HG02759 (cell line): ENCODE data around the gene FMOD.
"Not testable (repeated sequence)": the region's sequence is repeated elsewhere in the genome, so short reads cannot be mapped to it uniquely, and the experiment has no call there.

Source experiments
- ATAC-seq: cut with Tn5 transposase; IDR thresholded peaks from one replicate; pipeline ENCODE4 v1.9.1; 2021; ENCODE audit warnings: mild to moderate bottlenecking, moderate library complexity; ENCODE audit not compliant: unreplicated experiment

Gene FMOD

GRCh38 chr1:203326830-203327683 lies 23.9 kb downstream of the FMOD start:
- peak; percentile 76 for ATAC-seq

DNA sequence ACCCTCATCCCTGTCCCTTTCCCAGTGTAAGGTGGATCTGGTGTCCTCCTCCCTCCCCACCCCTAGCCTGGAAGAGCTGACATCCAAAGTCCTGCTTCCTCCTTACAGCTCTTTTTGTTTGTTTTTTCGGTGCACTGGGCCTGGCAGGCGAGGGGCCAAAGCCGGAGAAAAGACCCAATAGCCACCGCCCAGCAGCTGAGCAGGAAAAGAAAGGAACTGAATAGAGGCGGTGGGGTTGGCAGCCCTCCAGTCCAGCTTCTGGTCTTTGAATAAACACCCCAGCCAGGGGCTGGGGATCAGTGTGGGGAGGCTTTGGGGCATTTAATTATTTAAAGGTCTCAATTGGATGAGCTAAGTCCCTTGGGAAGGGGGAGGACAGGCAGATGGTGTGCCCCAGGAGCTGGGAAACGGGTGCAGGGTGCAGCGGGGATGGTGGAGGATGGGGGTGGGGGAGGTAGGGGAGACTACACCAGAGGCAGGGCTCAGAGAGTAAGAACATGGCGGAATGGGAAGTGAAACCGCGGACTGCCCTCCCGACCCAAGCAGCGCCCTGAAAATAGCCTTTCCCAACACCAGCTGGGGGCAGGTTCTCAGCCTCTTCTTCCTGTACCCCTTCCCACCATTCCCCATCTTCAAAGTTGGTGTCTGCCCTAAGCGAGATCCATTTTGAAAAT lies 25.4 kb downstream of the FMOD start:
- ATAC-seq: no peak

- ATAC-seq: peak; percentile 32
Measured at GRCh38 chr1:203325026-203325417, 25.9 kb downstream of the FMOD start.

DNA sequence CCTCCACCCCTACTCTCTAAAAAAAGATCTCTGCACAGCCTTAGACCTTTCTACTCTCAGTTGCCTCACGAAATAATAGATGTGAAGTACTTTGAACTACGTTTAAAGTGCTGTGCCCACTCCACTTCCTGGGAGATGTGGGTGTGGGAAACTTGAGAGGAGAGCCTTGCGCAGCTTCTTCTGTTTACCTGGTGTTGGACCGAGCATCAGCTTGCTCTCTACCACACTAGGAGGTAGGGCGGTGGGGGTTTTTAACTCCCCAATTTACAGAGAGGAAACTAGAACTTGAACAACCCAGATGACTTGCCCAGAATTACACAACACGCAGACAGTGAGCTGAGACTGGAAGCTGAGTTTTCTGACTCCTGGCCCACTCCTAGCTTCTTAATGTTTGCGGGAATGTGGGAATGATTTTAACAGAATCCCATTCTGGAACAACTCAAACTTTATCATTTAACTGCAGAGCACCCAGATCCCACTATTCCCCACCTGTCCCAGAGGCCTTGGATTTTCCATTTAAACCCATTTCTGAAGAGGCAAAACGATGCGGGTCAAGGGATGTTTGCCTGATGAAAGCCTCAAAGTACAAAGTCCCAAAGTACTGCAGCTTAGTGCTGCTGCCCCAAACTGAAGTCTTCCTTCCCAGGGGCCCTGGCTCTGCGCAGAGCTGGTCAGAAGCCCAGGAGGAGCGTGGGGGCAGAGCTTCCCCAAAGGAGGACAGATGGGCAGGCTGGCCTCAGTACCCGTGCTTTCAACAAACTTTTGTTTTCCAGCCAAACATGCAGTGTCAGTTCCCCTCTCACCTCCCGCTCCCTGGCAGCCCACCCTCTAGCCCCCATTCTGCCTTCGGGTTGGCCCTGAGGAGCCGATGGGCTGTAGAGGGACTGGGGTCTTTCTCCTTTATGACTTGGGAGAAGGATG lies 26.6 kb downstream of the FMOD start:
- ATAC-seq: no peak

- no peak for ATAC-seq
Measured at GRCh38 chr1:203323587-203323986, 27.3 kb downstream of the FMOD start.

DNA sequence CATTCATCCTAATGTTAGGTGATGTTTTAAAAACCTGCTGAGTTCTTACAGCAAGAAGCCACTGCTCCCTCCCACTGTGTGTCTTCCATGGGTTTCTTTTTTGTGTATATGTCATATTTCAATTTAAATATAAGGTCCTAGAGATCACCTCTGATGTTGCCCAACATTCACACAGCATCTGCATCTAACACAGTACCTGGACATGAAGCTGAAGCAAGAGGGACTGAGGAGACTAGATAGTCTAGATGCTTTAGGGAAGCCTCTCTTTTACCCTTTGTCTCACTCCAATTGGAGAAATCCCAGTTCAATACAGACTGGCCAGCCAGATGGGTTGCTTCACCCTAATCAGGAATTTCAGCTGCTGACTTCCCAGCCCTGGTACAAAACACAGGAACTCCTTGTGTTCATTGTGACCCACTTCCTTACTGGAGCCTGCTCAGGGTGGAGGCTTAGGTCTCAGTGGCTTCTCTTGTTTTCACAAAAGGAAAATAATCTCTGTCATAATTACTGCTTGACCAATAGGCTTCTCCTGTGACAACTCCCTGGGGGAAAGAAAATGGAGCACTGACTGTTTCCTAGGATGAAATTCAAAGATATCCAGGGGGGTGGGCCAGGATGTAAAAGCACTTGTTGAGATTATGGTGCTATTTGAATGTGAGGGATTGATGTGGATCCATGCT lies 28.3 kb downstream of the FMOD start:
- ATAC-seq: no peak

DNA sequence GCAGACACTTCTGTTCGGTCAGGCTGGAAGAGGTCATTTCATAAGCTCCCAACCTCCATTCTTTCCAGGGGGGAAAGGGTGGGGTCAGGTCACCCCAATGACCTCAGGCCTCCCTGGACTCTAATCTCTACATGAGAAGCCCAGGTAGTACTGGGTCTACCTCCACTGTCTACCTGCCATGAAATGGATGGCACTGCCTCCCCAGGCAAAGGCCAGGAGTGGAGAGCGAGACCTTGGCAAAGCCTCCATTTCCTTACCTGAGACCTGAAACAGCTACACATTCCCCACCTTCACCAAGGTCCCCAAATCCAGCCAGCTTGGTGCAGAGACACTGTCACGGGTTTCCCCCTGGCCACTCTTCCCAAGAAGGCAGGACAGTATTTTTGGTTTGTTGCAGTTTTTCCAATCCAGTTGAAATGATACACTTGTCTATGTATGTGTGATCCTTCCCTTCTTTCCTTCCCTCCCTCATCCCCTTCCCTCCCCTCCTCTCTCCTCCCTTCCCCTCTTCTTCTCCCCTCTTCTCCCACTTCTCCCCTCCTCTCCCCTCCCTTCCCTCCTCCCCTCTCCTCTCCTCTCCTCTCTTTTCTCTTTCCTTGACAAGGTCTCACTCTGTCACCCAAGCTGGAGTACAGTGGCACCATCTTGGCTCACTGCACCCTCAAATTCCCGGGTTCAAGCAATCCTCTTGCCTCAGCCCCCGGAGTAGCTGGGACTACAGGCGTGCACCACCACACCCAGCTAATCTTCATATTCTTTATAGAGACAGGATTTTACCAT lies 29.5 kb downstream of the FMOD start:
- no peak for ATAC-seq

GRCh38 chr1:203320591-203321272 lies 30.2 kb downstream of the FMOD start:
- ATAC-seq: peak; percentile 68

- no peak for ATAC-seq
Measured at GRCh38 chr1:203318229-203318517, 32.7 kb downstream of the FMOD start.

- ATAC-seq: no peak
Measured at GRCh38 chr1:203317429-203318228, 33.3 kb downstream of the FMOD start.

- ATAC-seq: no peak
Measured at GRCh38 chr1:203316626-203317093, 34.3 kb downstream of the FMOD start.

DNA sequence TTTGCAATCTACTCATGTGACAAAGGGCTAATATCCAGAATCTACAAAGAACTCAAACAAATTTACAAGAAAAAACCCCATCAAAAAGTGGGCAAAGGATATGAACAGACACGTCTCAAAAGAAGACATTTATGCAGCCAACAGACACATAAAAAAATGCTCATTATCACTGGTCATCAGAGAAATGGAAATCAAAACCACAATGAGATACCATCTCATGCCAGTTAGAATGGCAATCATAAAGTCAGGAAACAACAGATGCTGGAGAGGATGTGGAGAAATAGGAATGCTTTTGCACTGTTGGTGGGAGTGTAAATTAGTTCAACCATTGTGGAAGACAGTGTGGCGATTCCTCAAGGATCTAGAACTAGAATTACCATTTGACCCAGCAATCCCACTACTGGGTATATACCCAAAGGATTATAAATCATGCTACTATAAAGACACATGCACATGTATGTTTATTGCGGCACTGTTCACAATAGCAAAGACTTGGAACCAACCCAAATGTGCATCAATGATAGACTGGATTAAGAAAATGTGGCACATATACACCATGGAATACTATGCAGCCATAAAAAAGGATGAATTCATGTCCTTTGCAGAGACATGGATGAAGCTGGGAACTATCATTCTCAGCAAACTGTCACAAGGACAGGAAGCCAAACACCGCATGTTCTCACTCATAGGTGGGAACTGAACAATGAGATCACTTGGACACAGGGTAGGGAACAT lies 36.7 kb downstream of the FMOD start:
- not testable (repeated sequence) for ATAC-seq

DNA sequence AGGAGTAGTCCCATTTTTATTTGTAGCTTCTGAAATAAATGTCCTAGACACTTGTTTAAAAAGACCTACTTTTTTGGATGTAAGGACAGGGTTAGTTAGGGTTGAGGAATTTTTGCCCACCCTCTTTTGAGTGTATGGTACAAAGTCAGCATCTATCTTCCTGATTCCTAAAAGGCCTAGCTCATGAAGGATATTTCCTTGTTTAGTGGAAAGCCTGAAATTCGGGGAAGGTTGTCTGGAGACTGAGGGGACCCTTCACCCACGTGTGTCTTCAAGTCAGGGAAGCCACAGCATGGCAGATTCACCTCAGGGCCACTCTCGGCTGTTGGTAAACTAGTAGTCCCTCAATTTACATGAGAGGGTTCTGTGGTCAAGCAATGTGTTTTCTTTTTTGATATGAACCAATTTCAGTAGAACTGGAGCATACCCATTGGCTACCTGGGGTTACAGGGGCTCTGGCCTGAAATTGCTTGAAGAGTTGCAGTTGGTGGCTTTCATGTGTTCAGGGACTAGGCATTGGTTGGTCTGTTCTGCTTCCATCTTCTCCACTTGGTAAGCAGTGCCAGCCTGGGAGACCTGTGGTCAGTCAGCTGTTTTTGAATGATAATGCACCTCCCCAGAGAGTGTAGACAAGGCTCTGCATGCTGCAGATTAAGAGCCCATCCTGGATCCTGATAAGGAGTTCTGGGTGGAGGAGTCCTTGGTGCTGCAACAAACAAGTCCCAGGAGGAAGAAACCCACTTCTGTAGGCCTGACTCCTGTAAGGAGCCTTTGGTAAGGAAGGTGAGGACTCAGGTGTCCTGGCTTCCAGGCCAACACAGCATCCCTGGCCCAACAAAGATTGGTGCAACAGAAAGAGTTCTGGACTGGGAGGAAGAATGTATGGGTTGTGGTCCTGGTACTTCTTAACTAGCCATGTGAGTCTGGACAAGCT lies 39.3 kb downstream of the FMOD start:
- ATAC-seq: no peak

- ATAC-seq: no peak
Measured at GRCh38 chr1:203308923-203309331, 42.0 kb downstream of the FMOD start.

DNA sequence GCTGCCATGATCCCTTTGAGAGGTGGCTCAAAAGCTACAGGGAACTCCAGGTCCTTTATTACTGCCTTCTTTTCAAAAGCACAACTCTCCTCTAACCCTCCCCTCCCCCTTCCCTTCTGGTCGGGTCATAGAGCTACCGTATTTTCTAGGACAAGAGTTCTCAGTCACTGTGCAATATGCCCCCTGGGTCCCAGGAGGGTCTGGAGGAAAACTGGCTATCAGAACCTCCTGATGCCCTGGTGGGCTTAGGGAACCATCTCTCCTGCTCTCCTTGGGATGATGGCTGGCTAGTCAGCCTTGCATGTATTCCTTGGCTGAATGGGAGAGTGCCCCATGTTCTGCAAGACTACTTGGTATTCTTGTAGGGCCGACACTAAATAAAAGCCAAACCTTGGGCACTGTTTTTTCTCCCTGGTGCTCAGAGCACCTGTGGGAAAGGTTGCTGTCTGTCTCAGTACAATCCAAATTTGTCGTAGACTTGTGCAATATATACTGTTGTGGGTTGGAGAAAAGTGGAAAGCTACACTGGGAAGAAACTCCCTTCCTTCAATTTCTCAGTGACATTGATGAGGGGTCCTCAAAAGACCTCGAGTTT lies 42.5 kb downstream of the FMOD start:
- ATAC-seq: no peak

DNA sequence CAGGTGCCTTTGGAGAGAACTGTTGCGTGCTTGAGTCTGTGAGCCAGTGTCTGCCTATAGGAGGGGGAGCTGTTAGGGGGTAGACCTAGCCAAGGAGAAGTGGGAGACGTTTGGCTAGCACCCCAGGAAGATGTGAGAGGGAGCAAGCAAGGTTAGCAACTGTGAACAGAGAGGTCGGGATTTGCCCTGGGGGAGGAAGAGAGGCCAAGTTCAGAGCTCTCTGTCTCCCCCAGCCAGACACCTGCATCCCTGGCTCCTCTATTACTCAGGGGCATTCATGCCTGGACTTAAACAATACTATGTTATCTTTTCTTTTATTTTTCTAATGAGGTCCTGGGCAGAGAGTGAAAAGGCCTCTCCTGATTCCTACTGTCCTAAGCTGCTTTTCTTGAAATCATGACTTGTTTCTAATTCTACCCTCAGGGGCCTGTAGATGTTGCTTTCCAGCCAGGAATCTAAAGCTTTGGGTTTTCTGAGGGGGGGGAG lies 43.2 kb downstream of the FMOD start:
- ATAC-seq: no peak
